GM12872 (cell line): Measurements from ENCODE around the gene SNED1.

Experiments
- TF ChIP-seq, protein P1 (sequence below): IDR thresholded peaks from 3 replicates; pipeline ENCODE4 v1.5.1; 2011; ENCODE audit warnings: low read depth, mild to moderate bottlenecking, low read length, moderate library complexity; ENCODE audit not compliant: insufficient read depth

SNED1 gene

DNA sequence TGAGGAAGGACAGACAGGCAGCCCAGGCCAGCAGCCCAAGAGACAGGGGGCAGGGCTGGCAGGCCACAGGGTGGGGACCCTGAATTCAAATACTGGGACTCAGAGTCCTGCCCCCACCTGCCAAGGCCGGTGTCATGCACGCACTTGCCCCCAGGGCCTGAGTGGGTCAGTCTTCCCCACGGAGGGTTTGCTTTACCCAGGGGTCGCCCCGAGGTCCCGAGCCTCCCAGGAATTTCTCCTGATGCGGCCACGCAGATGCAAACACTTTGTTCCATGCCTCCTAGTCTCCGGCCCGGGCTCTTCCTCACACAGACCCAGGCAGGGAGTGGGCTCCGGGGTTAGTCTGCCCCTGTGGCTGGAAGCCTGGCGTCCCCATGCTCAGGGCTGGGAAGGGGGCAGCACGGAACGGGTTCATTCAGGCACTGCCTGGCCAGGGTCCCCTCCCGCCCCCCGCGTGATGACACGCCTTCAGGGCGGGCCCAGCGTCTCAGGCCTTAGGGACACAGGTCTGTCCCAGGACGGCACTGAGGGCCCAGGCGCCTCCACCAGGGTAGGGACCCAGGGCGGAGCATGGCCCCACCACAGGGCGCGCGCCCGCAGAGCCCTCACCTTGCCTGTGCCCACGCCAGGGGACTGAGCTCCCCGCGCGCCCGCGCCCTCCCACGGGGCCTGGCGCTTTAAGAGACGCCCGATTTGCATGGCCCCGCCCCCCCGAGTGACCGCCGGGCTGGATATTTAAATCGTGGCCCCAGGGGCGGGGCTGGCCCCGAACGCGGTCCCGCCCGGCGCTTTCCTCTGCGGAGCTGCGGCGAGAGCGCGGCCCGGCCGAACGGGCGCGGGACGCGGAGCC lies at the start of gene SNED1:
Gene SNED1 (plus strand): TSS at position 763 of the 850 bp plus-strand sequence. CDS start 220 bp downstream, outside the sequence.
- TF ChIP-seq, protein P1, sequence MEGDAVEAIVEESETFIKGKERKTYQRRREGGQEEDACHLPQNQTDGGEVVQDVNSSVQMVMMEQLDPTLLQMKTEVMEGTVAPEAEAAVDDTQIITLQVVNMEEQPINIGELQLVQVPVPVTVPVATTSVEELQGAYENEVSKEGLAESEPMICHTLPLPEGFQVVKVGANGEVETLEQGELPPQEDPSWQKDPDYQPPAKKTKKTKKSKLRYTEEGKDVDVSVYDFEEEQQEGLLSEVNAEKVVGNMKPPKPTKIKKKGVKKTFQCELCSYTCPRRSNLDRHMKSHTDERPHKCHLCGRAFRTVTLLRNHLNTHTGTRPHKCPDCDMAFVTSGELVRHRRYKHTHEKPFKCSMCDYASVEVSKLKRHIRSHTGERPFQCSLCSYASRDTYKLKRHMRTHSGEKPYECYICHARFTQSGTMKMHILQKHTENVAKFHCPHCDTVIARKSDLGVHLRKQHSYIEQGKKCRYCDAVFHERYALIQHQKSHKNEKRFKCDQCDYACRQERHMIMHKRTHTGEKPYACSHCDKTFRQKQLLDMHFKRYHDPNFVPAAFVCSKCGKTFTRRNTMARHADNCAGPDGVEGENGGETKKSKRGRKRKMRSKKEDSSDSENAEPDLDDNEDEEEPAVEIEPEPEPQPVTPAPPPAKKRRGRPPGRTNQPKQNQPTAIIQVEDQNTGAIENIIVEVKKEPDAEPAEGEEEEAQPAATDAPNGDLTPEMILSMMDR = no peak

DNA sequence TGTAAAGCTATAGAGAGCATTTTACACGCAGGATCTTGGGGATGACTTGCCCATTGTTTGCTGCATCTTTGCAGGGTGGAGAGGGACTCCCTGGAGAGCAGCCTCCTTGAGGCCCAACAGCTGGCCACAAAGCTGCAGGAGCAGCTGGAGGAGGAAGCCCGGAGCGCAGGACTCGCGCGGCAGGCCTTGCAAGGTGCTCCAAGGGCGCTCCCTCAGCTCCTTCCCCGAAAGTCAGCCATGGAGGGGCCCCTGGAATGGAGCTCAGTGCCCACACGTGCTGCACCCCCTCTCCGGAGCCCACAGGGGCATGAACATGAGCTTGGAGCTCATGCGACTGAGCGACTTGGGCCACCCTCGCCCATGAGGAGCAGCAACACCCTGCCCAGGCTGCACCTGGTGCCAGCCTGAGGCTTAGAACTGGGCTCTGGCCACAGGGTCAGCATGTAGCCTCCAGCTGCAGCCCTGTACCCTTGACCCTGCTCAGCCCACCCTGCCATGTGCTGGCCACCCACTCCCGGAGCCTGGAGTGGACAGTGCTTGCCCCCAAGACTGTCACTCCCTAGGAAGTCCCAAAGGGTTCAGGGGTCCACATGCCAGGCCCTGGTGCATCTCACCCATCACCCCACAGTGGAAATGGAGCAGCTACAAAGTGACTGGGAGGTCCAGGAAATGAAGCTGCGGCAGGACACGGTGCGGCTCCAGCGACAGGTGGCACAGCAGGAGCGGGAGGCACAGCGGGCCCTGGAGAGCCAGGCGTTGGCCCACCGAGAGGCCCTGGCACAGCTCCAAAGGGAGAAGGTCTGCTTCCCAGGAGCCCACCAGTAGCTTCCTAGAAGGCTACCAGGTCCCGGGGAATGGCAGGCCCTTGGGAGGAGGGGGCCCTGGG lies 49.3 kb upstream of the SNED1 start:
- TF ChIP-seq, protein P1 = no peak

DNA sequence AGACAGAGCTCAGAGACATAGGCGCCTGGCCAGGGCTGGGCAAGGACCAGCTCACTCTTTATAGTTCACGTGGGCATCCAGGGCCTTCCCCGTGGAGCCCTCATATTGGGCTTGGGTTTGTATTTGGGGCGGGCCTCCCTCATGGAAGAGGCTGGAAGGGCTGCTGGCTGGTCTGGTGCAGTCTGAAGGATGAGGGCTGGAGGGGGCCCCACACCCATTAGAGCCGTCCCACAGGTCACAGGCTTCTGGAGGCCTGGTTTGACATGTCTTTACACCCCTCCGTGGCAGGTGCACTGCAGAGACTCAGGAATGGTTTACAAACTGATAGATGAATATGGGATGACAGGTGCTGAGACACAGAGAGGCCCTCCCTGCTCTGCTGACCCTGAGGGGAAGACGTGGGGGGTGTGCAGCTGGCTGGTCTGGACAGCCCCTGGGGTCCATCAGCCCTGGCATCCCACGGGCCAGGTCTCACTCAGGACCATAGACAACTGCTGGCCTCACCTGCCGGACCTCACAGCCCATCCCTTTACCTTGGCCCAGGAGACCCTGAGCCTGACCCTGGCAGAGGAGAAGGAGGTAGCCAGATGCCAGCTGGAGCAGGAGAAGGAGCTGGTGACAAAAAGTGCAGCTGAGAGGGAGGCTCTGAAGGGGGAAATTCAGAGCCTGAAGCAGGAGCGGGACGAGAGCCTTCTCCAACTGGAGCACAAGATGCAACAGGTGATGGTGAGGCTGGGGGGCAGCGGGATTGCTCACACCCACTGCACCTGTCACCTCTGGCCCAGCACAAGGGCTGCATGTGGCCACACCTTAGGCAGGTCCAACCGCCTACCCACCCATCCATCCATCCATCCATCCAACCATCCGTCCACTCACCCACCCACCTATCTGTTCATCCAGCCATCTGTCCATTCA lies 48.4 kb upstream of the SNED1 start:
- TF ChIP-seq, protein P1 = no peak

DNA sequence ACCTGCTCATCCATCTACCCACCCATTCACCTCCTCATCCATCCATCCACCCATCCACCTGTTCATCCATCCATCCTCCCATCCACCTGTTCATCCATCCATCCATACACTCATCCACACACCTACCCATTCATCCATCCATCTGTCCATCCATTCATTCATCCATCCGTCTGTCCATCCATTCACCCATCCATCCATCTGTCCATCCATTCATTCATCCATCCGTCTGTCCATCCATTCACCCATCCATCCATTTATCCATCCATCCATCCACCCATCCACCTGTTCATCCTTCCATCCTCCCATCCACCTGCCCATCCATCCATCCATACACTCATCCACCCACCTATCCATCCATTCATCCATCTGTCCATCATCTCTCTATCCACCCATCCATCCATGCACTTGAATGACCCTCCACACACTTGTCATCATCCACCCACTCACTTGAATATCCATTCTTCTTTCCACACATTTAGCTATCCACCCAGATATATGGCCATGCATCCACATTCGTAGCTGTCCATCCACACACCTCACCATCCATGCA lies 47.3 kb upstream of the SNED1 start:
- TF ChIP-seq, protein P1 = no peak

DNA sequence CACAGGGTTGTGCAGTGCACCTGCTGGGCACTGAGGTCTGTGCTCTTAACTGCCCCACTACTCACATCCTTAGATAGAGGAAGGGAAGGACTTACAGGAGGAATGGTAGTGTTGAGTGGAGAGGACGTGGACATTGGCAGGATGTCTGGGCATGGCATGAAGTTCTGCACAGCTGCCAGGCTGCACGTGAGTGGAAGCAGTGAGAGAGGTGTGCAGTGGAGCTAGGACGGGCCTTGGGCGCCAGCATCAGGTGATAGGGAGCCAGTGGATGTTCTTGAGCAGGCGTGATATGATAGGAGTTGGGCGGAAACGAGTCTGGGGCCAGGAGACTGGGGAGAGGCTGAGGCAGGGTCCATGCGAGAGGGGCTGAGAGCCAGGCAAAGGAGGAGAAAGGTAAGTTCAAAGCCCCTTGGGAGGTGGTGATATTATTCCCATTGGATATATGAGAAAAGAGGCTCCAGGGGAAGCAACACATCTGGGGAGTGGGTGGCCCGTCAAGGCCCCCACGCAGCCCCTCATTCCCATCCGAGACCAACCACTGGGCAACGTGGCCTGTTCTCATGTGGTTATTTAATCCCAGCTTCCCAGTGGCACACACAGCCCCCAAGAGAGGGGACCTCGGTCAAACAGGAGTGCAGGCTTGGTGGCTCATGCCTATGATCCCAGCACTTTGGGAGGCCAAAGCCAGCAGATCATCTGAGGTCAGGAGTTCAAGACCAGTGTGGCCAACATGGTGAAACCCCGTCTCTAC lies 45.7 kb upstream of the SNED1 start:
- TF ChIP-seq, protein P1 = no peak

DNA sequence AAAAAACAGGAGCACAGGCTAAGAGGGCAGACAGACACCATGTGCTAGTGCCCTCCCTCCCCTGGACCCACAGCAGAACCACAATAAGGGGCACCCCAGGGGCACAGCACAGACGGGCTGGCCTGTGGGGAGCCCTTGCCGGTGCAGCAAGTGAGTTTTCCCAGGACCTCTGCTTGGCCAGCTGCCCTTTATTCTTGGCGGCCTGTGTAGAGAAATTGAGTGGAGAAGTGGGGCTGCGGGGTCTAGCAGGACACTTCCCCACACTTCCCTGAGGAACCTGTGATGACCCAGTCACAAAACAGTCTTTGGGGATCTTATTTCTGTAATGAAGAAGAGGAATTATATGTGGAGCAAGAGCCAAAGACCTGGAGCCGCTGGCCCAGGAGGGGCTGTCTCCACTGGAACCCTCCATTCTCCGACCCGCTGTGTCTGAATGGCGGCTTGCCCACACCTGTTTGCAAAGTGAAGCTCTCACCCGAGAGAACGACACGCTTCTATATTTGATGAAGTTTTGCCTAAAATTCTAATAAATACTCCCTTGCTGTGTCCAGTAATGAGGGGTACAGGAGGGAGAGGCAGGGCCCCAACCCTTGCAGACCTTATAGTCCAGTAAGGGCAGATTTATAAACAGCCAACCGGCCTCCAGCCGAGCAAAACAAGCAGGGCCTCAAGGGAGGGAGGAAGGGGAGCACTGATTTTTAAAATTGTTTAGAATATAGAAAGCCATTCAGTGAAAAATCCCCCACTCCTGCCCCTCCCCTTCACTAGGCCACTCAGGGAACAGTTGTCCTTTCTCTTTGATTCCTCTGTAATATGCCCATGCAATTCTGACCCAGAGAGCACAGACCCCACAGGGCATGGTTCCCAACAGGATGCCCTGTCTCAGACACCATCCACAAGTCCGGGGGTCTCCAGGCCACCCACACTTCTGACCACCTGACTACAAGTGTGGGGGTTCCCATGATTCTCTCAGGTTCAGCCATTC lies 44.7 kb upstream of the SNED1 start:
- TF ChIP-seq, protein P1 = no peak
